K562 (cell line): Measurements from ENCODE around the gene CRKL.

Experiments
- CCAR2 ChIP-seq: fragments of 200-400 bp; formaldehyde crosslinking; IDR thresholded peaks from 2 replicates; pipeline ENCODE4 v1.6.1; 2017; ENCODE audit warnings: mild to moderate bottlenecking, low read depth, low read length
- SMARCA5 ChIP-seq: fragments of 450-650 bp; IDR thresholded peaks from 2 replicates; pipeline ENCODE4 v1.6.1; 2016
- U2AF1 ChIP-seq: fragments of 200-400 bp; formaldehyde crosslinking; optimal IDR thresholded peaks from 2 replicates; pipeline ENCODE3; 2017; ENCODE audit warnings: mild to moderate bottlenecking, low read depth, low read length, moderate library complexity
- ZFX ChIP-seq: sonication (generic); formaldehyde crosslinking; IDR thresholded peaks from 2 replicates; pipeline ENCODE4 v1.8.0; 2022; ENCODE audit warnings: mild to moderate bottlenecking, missing genetic modification reagents, moderate library complexity
- ZNF354B ChIP-seq: fragments of 250-450 bp; sonication (Bioruptor Pico); IDR thresholded peaks from 2 replicates; pipeline ENCODE4 v1.4.0; 2020

GRCh38 chr22:20957102-20957682, 40.0 kb downstream of the CRKL start:
- TF ChIP-seq CCAR2 = no peak
- TF ChIP-seq ZNF354B (CRISPR knock-in tag) = no peak
- no peak for TF ChIP-seq U2AF1
- no peak for TF ChIP-seq SMARCA5
- no peak for TF ChIP-seq ZFX (CRISPR knock-in tag)
